Mesothelial cell of epicardium (in vitro differentiated cells): ENCODE data around the gene CLIP2. TPM values are rescaled to one million over a fixed set of nuclear protein-coding genes. Genes with fewer than 3 reads are reported as not detected.

ENCODE experiments used
- DNase-seq, 2 experiments: peaks; one replicate each; pipeline ENCODE4 v3.0.0; 2021; ENCODE audit warnings: low spot score in 2 of 2; ENCODE audit not compliant: unreplicated experiment in 2 of 2
- H3K27ac Mint-ChIP-seq: 2 replicates; pipeline ENCODE4 v1.8.0; 2021; ENCODE audit warnings: mixed read lengths
- H3K27me3 Mint-ChIP-seq: 2 replicates; pipeline ENCODE4 v1.8.0; 2021; ENCODE audit warnings: low read depth, mixed read lengths
- H3K36me3 Mint-ChIP-seq: 2 replicates; pipeline ENCODE4 v1.8.0; 2021; ENCODE audit warnings: mixed read lengths
- H3K4me1 Mint-ChIP-seq: 2 replicates; pipeline ENCODE4 v1.8.0; 2021; ENCODE audit warnings: mixed read lengths
- H3K4me3 Mint-ChIP-seq: 2 replicates; pipeline ENCODE4 v1.8.0; 2021; ENCODE audit warnings: mild to moderate bottlenecking, moderate library complexity, mixed read lengths
- H3K9me3 Mint-ChIP-seq: 2 replicates; pipeline ENCODE4 v1.8.0; 2021; ENCODE audit warnings: mixed read lengths
- total RNA-seq: library from RNA; stranded (reverse); gene quantifications from 3 replicates; pipeline ENCODE4 v1.2.1, GENCODE V29; 2021
- TF ChIP-seq, protein P1 (sequence below): fragments of 200-600 bp; sonication (generic); IDR thresholded peaks from one replicate; pipeline ENCODE4 v1.5.0; 2021; ENCODE audit warnings: antibody characterized with exemption; ENCODE audit not compliant: unreplicated experiment

Gene CLIP2
- total RNA-seq, 1 donor from 2014 or later = 40.2 TPM

DNA sequence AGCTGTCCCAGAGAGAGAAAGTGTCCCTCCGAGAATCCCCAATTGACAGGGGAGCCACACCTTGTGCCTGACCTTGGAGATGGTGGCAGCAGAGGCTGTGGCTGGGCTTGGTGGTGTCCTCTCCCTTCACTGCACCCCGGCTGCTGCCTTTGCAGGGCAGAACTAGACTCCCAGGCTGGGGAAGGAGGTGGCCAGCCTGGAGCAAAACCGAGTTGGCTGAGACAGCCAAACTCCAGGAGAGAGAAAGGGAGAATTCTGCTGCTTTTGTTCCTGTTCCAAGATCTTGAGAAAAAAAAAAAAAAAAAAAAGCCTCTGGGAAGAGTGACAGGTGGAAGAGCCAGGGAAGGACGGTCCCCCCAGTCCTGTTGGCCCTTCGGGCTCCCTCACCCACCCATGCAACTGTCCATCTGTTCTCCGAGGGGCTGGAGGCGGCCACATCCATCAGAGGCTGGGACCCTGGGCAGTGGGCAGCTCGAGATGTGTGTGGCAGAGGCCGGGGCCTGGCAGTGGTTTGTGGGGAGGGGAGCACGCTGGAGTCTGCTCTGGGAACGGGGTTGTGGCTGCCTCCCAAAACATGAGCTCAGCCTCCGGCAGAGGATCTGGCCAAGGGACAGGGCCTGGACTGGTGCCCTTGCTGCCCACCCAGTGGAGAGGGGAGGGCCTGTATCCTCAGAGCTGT, 35.5 kb downstream of the CLIP2 start:
- H3K4me1 Mint-ChIP-seq = no peaks in the 10 kb centered on the region
- TF ChIP-seq, protein P1, sequence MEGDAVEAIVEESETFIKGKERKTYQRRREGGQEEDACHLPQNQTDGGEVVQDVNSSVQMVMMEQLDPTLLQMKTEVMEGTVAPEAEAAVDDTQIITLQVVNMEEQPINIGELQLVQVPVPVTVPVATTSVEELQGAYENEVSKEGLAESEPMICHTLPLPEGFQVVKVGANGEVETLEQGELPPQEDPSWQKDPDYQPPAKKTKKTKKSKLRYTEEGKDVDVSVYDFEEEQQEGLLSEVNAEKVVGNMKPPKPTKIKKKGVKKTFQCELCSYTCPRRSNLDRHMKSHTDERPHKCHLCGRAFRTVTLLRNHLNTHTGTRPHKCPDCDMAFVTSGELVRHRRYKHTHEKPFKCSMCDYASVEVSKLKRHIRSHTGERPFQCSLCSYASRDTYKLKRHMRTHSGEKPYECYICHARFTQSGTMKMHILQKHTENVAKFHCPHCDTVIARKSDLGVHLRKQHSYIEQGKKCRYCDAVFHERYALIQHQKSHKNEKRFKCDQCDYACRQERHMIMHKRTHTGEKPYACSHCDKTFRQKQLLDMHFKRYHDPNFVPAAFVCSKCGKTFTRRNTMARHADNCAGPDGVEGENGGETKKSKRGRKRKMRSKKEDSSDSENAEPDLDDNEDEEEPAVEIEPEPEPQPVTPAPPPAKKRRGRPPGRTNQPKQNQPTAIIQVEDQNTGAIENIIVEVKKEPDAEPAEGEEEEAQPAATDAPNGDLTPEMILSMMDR = no peak
- H3K27me3 Mint-ChIP-seq = no peaks in the 10 kb centered on the region
- DNase-seq = no peak
- no peak overlapping the region for H3K27ac Mint-ChIP-seq
- no peak overlapping the region for H3K4me3 Mint-ChIP-seq
- no peaks in the 10 kb centered on the region for H3K9me3 Mint-ChIP-seq
- H3K36me3 Mint-ChIP-seq = peaks cover 16% of the 10 kb centered on the region

DNA sequence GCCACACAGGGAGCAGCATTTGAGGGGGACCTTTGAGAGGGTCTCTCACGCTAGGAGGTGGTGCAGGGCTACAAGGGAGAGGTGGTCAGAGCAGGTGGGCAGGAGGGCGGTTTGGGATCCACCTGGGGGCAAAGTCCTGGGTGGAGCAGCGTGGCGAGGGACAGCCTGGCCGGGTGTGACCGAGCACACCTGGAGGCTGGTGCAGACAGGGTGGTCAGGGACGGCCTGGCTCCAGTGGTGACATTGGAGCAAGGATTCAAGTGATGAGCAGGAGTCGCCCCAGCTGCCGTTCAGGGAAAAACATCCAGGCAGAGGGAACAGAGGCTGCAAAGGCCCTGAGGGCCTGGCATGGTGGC, 36.0 kb downstream of the CLIP2 start:
- Mint-ChIP-seq H3K9me3 (no peaks in the 10 kb centered on the region), H3K4me1 (no peaks in the 10 kb centered on the region), H3K36me3 (peaks cover 15% of the 10 kb centered on the region), H3K4me3 (no peak overlapping the region), H3K27ac (no peak overlapping the region), H3K27me3 (no peaks in the 10 kb centered on the region)
- DNase-seq = no peak
- TF ChIP-seq, protein P1 = no peak

DNA sequence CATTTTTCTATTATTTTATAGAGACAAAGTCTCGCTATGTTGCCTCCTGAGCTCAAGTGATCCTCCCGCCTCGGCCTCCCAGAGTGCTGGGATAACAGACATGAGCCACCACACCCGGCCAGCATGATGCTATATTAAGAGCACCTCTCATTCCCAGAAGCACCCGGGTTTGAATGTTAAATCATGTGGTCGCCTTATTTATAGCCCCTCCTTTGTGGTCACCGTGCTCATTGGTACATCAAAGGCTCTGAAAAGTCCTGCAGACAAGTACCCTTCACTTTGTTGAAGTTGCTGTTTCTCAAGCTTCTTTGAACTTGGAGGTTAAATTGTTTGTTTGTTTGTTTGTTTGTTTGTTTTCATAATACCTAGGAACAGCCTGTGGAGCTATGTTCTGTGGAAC, 40.0 kb downstream of the CLIP2 start:
- Mint-ChIP-seq H3K27me3 (no peaks in the 10 kb centered on the region), H3K9me3 (no peaks in the 10 kb centered on the region), H3K4me3 (no peak overlapping the region), H3K27ac (no peak overlapping the region), H3K36me3 (peaks cover 16% of the 10 kb centered on the region), H3K4me1 (no peaks in the 10 kb centered on the region)
- no peak for DNase-seq
- TF ChIP-seq, protein P1 = no peak

- Mint-ChIP-seq H3K4me1 (no peaks in the 10 kb centered on the region), H3K27ac (no peak overlapping the region), H3K9me3 (no peaks in the 10 kb centered on the region), H3K27me3 (no peaks in the 10 kb centered on the region), H3K36me3 (peaks cover 15% of the 10 kb centered on the region), H3K4me3 (no peak overlapping the region)
- no peak for DNase-seq
- TF ChIP-seq, protein P1 = no peak
These were observed 43.4 kb downstream of the CLIP2 start for GRCh38 chr7:74332373-74333176.

GRCh38 chr7:74334030-74334429, 44.8 kb downstream of the CLIP2 start:
- H3K9me3 Mint-ChIP-seq = no peaks in the 10 kb centered on the region
- TF ChIP-seq, protein P1 = no peak
- H3K36me3 Mint-ChIP-seq = peaks cover 17% of the 10 kb centered on the region
- no peak for DNase-seq
- no peaks in the 10 kb centered on the region for H3K27me3 Mint-ChIP-seq
- H3K4me1 Mint-ChIP-seq = no peaks in the 10 kb centered on the region
- H3K27ac Mint-ChIP-seq = no peak overlapping the region
- no peak overlapping the region for H3K4me3 Mint-ChIP-seq
